ENCODE measurements around the gene GDI2.

GRCh38 chr10:5757766-5758517, 55.3 kb downstream of the GDI2 start:
- TF ChIP-seq POLR2A (IDR thresholded peaks at IDR 0.05) (no peak), CTCF (IDR thresholded peaks at IDR 0.05) (no peak), POLR2AphosphoS5 (IDR thresholded peaks at IDR 0.05; ENCODE audit: insufficient read depth in 1 of 2, low read depth in 1 of 2) (no peak)
